H1 (cell line): ENCODE results near the gene OR4C15. TPM values are rescaled to one million over a fixed set of nuclear protein-coding genes. Genes with fewer than 3 reads are reported as not detected.

ENCODE experiments used
- CTCF ChIA-PET: fragments of 300-600 bp; sonication (Branson Sonifier 250); formaldehyde crosslinking; loops from one replicate; lab custom pipeline; 2021; ENCODE audit not compliant: partially characterized antibody; lab: Charles Lee
- POLR2A ChIA-PET: fragments of 300-600 bp; sonication (Branson Sonifier 250); formaldehyde crosslinking; loops from one replicate; lab custom pipeline; 2021; ENCODE audit warnings: inconsistent platforms; ENCODE audit not compliant: partially characterized antibody; lab: Charles Lee
- DNase-seq, 2 experiments: peaks; one replicate each; pipeline versions ENCODE4 v3.0.0 to v3.0.0-alpha.2; 2010 to 2022; ENCODE audit warnings: low spot score in 2 of 2, low read depth in 1 of 2, mixed read lengths in 1 of 2
- FAIRE-seq: peaks from 2 replicates; lab custom pipeline; 2011; peaks lifted over from hg19 to GRCh38; lab: Jason Lieb, UNC
- H2AFZ ChIP-seq: 2 replicates; pipeline ENCODE4 v1.8.1; 2012; ENCODE audit warnings: low read length, inconsistent platforms
- H2AK5ac ChIP-seq: 2 replicates; pipeline ENCODE4 v1.6.1; 2013; ENCODE audit warnings: low read depth, low read length
- H2BK120ac ChIP-seq: replicated peaks from 2 replicates; pipeline ENCODE3; 2013; ENCODE audit warnings: low read depth, low read length, inconsistent platforms
- H2BK12ac ChIP-seq: 2 replicates; pipeline ENCODE4 v1.6.1; 2013; ENCODE audit warnings: low read depth, low read length
- H2BK15ac ChIP-seq: 2 replicates; pipeline ENCODE4 v1.6.1; 2013; ENCODE audit warnings: low read length
- H2BK20ac ChIP-seq: 2 replicates; pipeline ENCODE4 v1.6.1; 2013; ENCODE audit warnings: low read length
- H2BK5ac ChIP-seq: 2 replicates; pipeline ENCODE4 v1.6.1; 2013; ENCODE audit warnings: low read depth, low read length
- H3K14ac ChIP-seq: 2 replicates; pipeline ENCODE4 v1.6.1; 2013; ENCODE audit warnings: inconsistent platforms; ENCODE audit not compliant: insufficient read length
- H3K18ac ChIP-seq: 2 replicates; pipeline ENCODE4 v1.6.1; 2013; ENCODE audit warnings: low read length; ENCODE audit errors: extremely low read depth
- H3K23ac ChIP-seq: 2 replicates; pipeline ENCODE4 v1.6.1; 2013; ENCODE audit warnings: inconsistent platforms; ENCODE audit not compliant: insufficient read length
- H3K23me2 ChIP-seq: 2 replicates; pipeline ENCODE4 v1.6.1; 2013; ENCODE audit warnings: low read depth, low read length
- H3K27ac ChIP-seq: 2 replicates; pipeline ENCODE4 v1.6.1; 2011; ENCODE audit warnings: low read depth, low read length, inconsistent platforms
- H3K27me3 ChIP-seq, 4 experiments: replicated peaks in 1 of 4; 1 replicate in 1 of 4; 2 replicates in 3 of 4; pipeline versions ENCODE4 v1.6.1 to v1.8.1; 2011 to 2013; ENCODE audit warnings: low read length in 3 of 4, mild to moderate bottlenecking in 3 of 4, inconsistent platforms in 2 of 4, mixed read lengths in 2 of 4, moderate library complexity in 1 of 4; ENCODE audit not compliant: control insufficient read depth in 3 of 4, insufficient read depth in 3 of 4; ENCODE audit errors: extremely low read depth in 1 of 4
- H3K36me3 ChIP-seq, 4 experiments: 2 replicates each; pipeline versions ENCODE4 v1.6.1 to v1.8.1; 2011 to 2013; ENCODE audit warnings: mild to moderate bottlenecking in 4 of 4, low read length in 3 of 4, moderate library complexity in 2 of 4, control low read depth in 1 of 4, inconsistent platforms in 1 of 4; ENCODE audit not compliant: insufficient read depth in 4 of 4, control insufficient read depth in 2 of 4
- H3K4ac ChIP-seq: replicated peaks from 2 replicates; pipeline ENCODE3; 2013; ENCODE audit warnings: low read length, low read depth, mixed read lengths, inconsistent platforms; ENCODE audit not compliant: insufficient read length
- H3K4me1 ChIP-seq, 4 experiments: replicated peaks in 1 of 4; 1 replicate in 1 of 4; 2 replicates in 3 of 4; pipeline versions ENCODE4 v1.6.1 to v1.8.1; 2011 to 2013; ENCODE audit warnings: low read length in 3 of 4, inconsistent platforms in 2 of 4, mixed read lengths in 1 of 4; ENCODE audit not compliant: insufficient read depth in 4 of 4, control insufficient read depth in 3 of 4
- H3K4me2 ChIP-seq, 2 experiments: 2 replicates each; pipeline versions ENCODE4 v1.6.1 to v1.8.1; 2011 to 2013; ENCODE audit warnings: low read depth in 2 of 2, low read length in 2 of 2, control low read depth in 1 of 2, inconsistent platforms in 1 of 2, mild to moderate bottlenecking in 1 of 2; ENCODE audit not compliant: insufficient read depth in 1 of 2
- H3K4me3 ChIP-seq, 4 experiments: fragments of 200-600, 300-600 bp in 1 of 4; sonication (generic), shearing (Covaris generic), sonication (Bioruptor Twin) in 1 of 4; 2 replicates each; pipeline versions ENCODE4 v1.5.1 to v1.8.1; 2011 to 2016; ENCODE audit warnings: low read length in 4 of 4, low read depth in 3 of 4, control low read depth in 2 of 4, inconsistent platforms in 2 of 4, mild to moderate bottlenecking in 2 of 4, mixed read lengths in 1 of 4, moderate library complexity in 1 of 4; ENCODE audit not compliant: insufficient read depth in 2 of 4; ENCODE audit errors: extremely low read depth in 1 of 4
- H3K56ac ChIP-seq: replicated peaks from 2 replicates; pipeline ENCODE3; 2013; ENCODE audit warnings: low read depth, mild to moderate bottlenecking, mixed read lengths, low read length, inconsistent platforms; ENCODE audit not compliant: insufficient read length
- H3K79me1 ChIP-seq: 2 replicates; pipeline ENCODE4 v1.6.1; 2013; ENCODE audit warnings: low read depth, low read length, control low read depth
- H3K79me2 ChIP-seq, 2 experiments: 2 replicates each; pipeline versions ENCODE4 v1.6.1 to v1.8.1; 2012 to 2013; ENCODE audit warnings: low read length in 2 of 2, mild to moderate bottlenecking in 2 of 2, inconsistent platforms in 1 of 2; ENCODE audit not compliant: insufficient read depth in 2 of 2, control insufficient read depth in 1 of 2
- H3K9ac ChIP-seq, 4 experiments: replicated peaks in 1 of 4; 1 replicate in 1 of 4; 2 replicates in 3 of 4; pipeline versions ENCODE4 v1.6.1 to v1.8.1; 2011 to 2013; ENCODE audit warnings: low read depth in 3 of 4, low read length in 3 of 4, control low read depth in 2 of 4, mild to moderate bottlenecking in 2 of 4, moderate library complexity in 2 of 4, inconsistent platforms in 1 of 4; ENCODE audit errors: extremely low read depth in 1 of 4
- H3K9me3 ChIP-seq, 2 experiments: 2 replicates each; pipeline versions ENCODE4 v1.6.1 to v1.8.1; 2012 to 2013; ENCODE audit warnings: mild to moderate bottlenecking in 2 of 2, moderate library complexity in 2 of 2, control low read depth in 1 of 2, inconsistent platforms in 1 of 2, low read depth in 1 of 2, low read length in 1 of 2, mixed read lengths in 1 of 2; ENCODE audit not compliant: insufficient read depth in 2 of 2
- H4K20me1 ChIP-seq, 2 experiments: replicated peaks in 1 of 2; 2 replicates each; pipeline versions ENCODE3 to v1.8.1; 2011 to 2013; ENCODE audit warnings: inconsistent platforms in 2 of 2, low read length in 2 of 2, mild to moderate bottlenecking in 1 of 2; ENCODE audit not compliant: insufficient read depth in 2 of 2, control insufficient read depth in 1 of 2
- H4K5ac ChIP-seq: 2 replicates; pipeline ENCODE4 v1.6.1; 2013; ENCODE audit warnings: low read length, low read depth, mixed read lengths, inconsistent platforms; ENCODE audit not compliant: insufficient read length
- H4K8ac ChIP-seq: 2 replicates; pipeline ENCODE4 v1.8.0; 2013; ENCODE audit warnings: mild to moderate bottlenecking, moderate library complexity, low read length, inconsistent platforms; ENCODE audit not compliant: insufficient read depth; ENCODE audit errors: extremely low read depth
- H4K91ac ChIP-seq: replicated peaks from 2 replicates; pipeline ENCODE3; 2013; ENCODE audit warnings: low read length, mixed read lengths, inconsistent platforms; ENCODE audit not compliant: insufficient read length
- ASH2L ChIP-seq: fragments of 200-600, 300-600 bp; sonication (generic); IDR thresholded peaks from one replicate; pipeline ENCODE4 v1.7.1; 2017; ENCODE audit warnings: low read length
- BCL11A ChIP-seq, 2 experiments: IDR thresholded peaks; one replicate each; pipeline ENCODE4 v1.6.1; 2011; ENCODE audit warnings: low read depth in 2 of 2, low read length in 2 of 2, mild to moderate bottlenecking in 2 of 2
- BRCA1 ChIP-seq: IDR thresholded peaks from 2 replicates; pipeline ENCODE4 v1.6.1; 2012; ENCODE audit warnings: low read depth, low read length, improper control_type of control experiment
- CBX8 ChIP-seq: fragments of 300-800, 300-1000 bp; sonication (generic); IDR thresholded peaks from 2 replicates; pipeline ENCODE4 v1.7.1; 2016; ENCODE audit warnings: low read depth, low read length, borderline replicate concordance
- CHD2 ChIP-seq: IDR thresholded peaks from 2 replicates; pipeline ENCODE4 v1.6.1; 2012; ENCODE audit warnings: low read length, improper control_type of control experiment
- EGR1 ChIP-seq: IDR thresholded peaks from 2 replicates; pipeline ENCODE4 v1.6.1; 2011; ENCODE audit warnings: low read depth, low read length, borderline replicate concordance
- EP300 ChIP-seq, 2 experiments: IDR thresholded peaks; 1 replicate in 1 of 2; 2 replicates in 1 of 2; pipeline ENCODE4 v1.6.1; 2011 to 2012; ENCODE audit warnings: low read depth in 2 of 2, low read length in 2 of 2, mild to moderate bottlenecking in 2 of 2, borderline replicate concordance in 1 of 2, inconsistent platforms in 1 of 2, moderate library complexity in 1 of 2
- GABPA ChIP-seq: IDR thresholded peaks from 2 replicates; pipeline ENCODE4 v1.6.1; 2011; ENCODE audit warnings: mild to moderate bottlenecking, low read length, moderate library complexity, borderline replicate concordance; ENCODE audit not compliant: insufficient read depth
- JUN ChIP-seq: IDR thresholded peaks from 2 replicates; pipeline ENCODE4 v1.6.1; 2011; ENCODE audit warnings: low read depth, mild to moderate bottlenecking, improper control_type of control experiment, low read length
- KDM5A ChIP-seq: fragments of 200-600 bp; IDR thresholded peaks from 2 replicates; pipeline ENCODE4 v1.7.1; 2012; ENCODE audit warnings: mild to moderate bottlenecking, low read length, inconsistent platforms, mixed read lengths
- MAFK ChIP-seq: IDR thresholded peaks from 2 replicates; pipeline ENCODE4 v1.6.1; 2012; ENCODE audit warnings: low read depth, mild to moderate bottlenecking, improper control_type of control experiment, low read length
- MAX ChIP-seq: IDR thresholded peaks from 2 replicates; pipeline ENCODE4 v1.6.1; 2012; ENCODE audit warnings: inconsistent platforms
- SP4 ChIP-seq: IDR thresholded peaks from 2 replicates; pipeline ENCODE4 v1.6.1; 2012; ENCODE audit warnings: low read length, inconsistent platforms
- SRF ChIP-seq: IDR thresholded peaks from 2 replicates; pipeline ENCODE4 v1.6.1; 2011; ENCODE audit warnings: mild to moderate bottlenecking, low read depth, low read length, moderate library complexity
- YY1 ChIP-seq: IDR thresholded peaks from 2 replicates; pipeline ENCODE4 v1.6.1; 2011; ENCODE audit warnings: low read depth, mild to moderate bottlenecking, low read length
- long read RNA-seq, 2 experiments: library from RNA in 1 of 2; library from capped mRNA in 1 of 2; stranded (forward); transcript quantifications; one replicate each; pipeline ENCODE4 v2.0.0, GENCODE V29; 2021; ENCODE audit warnings: inconsistent platforms in 1 of 2
- polyA minus RNA-seq, 3 experiments: library from RNA; depleted of rRNA, polyadenylated mRNA; stranded (reverse); fragments of >200 nt; gene quantifications; 1 replicate in 2 of 3; 2 replicates in 1 of 3; pipeline ENCODE4 v1.2.3, GENCODE V29; 2011
- polyA plus RNA-seq, 7 experiments: library from polyadenylated mRNA; depleted of rRNA in 3 of 7; stranded (reverse) in 5 of 7; unstranded in 2 of 7; fragments of >200 nt in 5 of 7; fragments of 200-250 nt in 2 of 7; gene quantifications; 1 replicate in 5 of 7; 2 replicates in 1 of 7; 4 replicates in 1 of 7; pipeline versions ENCODE4 v1.2.1 to v1.2.3, GENCODE V29; 2011 to 2013; ENCODE audit warnings: missing spikeins in 2 of 7, mixed read lengths in 2 of 7
- total RNA-seq: library from RNA; stranded (reverse); fragmentation: NEBNext Ultra II Directional; extraction: Animal tissue kit (Norgen Biotek cat#: 25700); gene quantifications from 2 replicates; pipeline ENCODE4 v1.2.1, GENCODE V29; 2021

The OR4C15 gene
- not detected in 2 replicates for total RNA-seq
- polyA plus RNA-seq (2011; rRNA removed) = not detected in 2 replicates
- not detected for polyA plus RNA-seq (2011; cell fraction: cytosol; rRNA removed)
- not detected for polyA plus RNA-seq (2011; cell fraction: nucleus; rRNA removed)
- polyA plus RNA-seq (2012, experiment 1 of 2) = not detected in 4 replicates
- polyA plus RNA-seq (2012, experiment 2 of 2) = not detected
- polyA plus RNA-seq (2013, experiment 1 of 2) = not detected
- not detected for polyA plus RNA-seq (2013, experiment 2 of 2)
- not detected in 2 replicates for polyA minus RNA-seq (2011; rRNA and poly(A)+ RNA removed)
- not detected for polyA minus RNA-seq (2011; cell fraction: cytosol; rRNA and poly(A)+ RNA removed)
- not detected for polyA minus RNA-seq (2011; cell fraction: nucleus; rRNA and poly(A)+ RNA removed)
- long read RNA-seq, experiment 1 = 0 reads
- long read RNA-seq, experiment 2 = 0 reads

DNA sequence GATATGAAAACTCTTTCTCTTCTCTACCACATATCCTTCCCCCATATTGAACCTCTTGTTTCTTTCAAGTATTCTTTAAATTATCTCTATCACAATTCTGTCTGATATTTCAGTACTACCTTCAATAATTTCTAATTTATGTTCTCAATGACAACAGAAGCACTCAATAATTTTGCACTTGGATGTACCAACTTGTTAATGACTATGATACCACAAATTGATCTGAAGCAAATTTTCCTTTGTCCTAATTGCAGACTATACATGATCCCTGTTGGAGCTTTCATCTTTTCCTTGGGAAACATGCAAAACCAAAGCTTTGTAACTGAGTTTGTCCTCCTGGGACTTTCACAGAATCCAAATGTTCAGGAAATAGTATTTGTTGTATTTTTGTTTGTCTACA lies at the start of gene OR4C15:
Gene OR4C15, plus strand, starts transcription at position 301 of the 400 bp plus-strand sequence. Its CDS starts 0 bp downstream, at position 301.
- Histone ChIP-seq H3K4ac (no peak within 1 kb of the TSS), H3K4me2 (no peak within 1 kb of the TSS), H3K36me3 (no peaks in the 10 kb centered on the region), H3K56ac (no peak within 1 kb of the TSS), H2BK12ac (no peak within 1 kb of the TSS), H2BK120ac (no peak within 1 kb of the TSS), H3K9me3 (peaks cover 62 to 67% of the 10 kb centered on the region in 2 experiments), H3K79me2 (no peaks in the 10 kb centered on the region), H3K4me1 (no peaks in the 10 kb centered on the region), H3K79me1 (no peaks in the 10 kb centered on the region), H2BK20ac (no peak within 1 kb of the TSS), H3K27ac (no peak within 1 kb of the TSS), H3K9ac (no peak within 1 kb of the TSS), H3K23me2 (no peaks in the 10 kb centered on the region), H4K91ac (no peak within 1 kb of the TSS), H2AFZ (no peak within 1 kb of the TSS), H4K8ac (no peak within 1 kb of the TSS), H4K5ac (no peak within 1 kb of the TSS), H3K4me3 (no peak within 1 kb of the TSS), H2BK5ac (no peak within 1 kb of the TSS), H2AK5ac (no peak within 1 kb of the TSS), H3K23ac (no peak within 1 kb of the TSS), H3K18ac (no peak within 1 kb of the TSS), H4K20me1 (no peaks in the 10 kb centered on the region), H3K14ac (no peak within 1 kb of the TSS), H3K27me3 (no peaks in the 10 kb centered on the region), H2BK15ac (no peak within 1 kb of the TSS)
- DNase-seq (no peak), FAIRE-seq (no peak)
- ChIA-PET POLR2A (no interaction called here), CTCF (no interaction called here)
- TF ChIP-seq MAX = no peak
- TF ChIP-seq GABPA = no peak
- TF ChIP-seq SP4 = no peak
- TF ChIP-seq EP300 (IDR thresholded peaks at IDR 0.05; ENCODE audit: borderline replicate concordance in 1 of 2, low read depth in 2 of 2, low read length in 2 of 2) = no peak
- TF ChIP-seq JUN = no peak
- no peak for TF ChIP-seq KDM5A
- TF ChIP-seq EGR1 = no peak
- TF ChIP-seq SRF = no peak
- TF ChIP-seq BRCA1 = no peak
- TF ChIP-seq YY1 = no peak
- no peak for TF ChIP-seq MAFK
- TF ChIP-seq CHD2 = no peak
- no peak for TF ChIP-seq CBX8
- no peak for TF ChIP-seq BCL11A (IDR thresholded peaks at IDR 0.05; ENCODE audit: low read depth in 2 of 2, low read length in 2 of 2)
- TF ChIP-seq ASH2L = no peak
